Naive B cell (primary cell): ENCODE data around the gene ARHGEF12. TPM values are rescaled to one million over a fixed set of nuclear protein-coding genes. Genes with fewer than 3 reads are reported as not detected.

Experiments
- ATAC-seq, 2 donors: fragments of 150-1000 bp; cut with Tn5 transposase; 2 replicates each; pipeline ENCODE4 v1.10.0; 2021; ENCODE audit warnings: low read depth in 2 of 2, mild to moderate bottlenecking in 2 of 2, moderate library complexity in 2 of 2
- DNase-seq: peaks from one replicate; pipeline ENCODE4 v3.0.0; 2022
- H3K27ac Mint-ChIP-seq, 6 donors: one replicate each; pipeline ENCODE4 v1.8.0; 2020 to 2022; ENCODE audit warnings: mild to moderate bottlenecking in 6 of 6, mixed read lengths in 6 of 6, moderate library complexity in 5 of 6, inconsistent platforms in 2 of 6
- H3K27me3 Mint-ChIP-seq, 3 donors: one replicate each; pipeline ENCODE4 v1.8.0; 2021 to 2022; ENCODE audit warnings: mixed read lengths in 3 of 3, mild to moderate bottlenecking in 1 of 3
- H3K36me3 Mint-ChIP-seq, 2 donors: one replicate each; pipeline ENCODE4 v1.8.0; 2020 to 2022; ENCODE audit warnings: mixed read lengths in 2 of 2, inconsistent platforms in 1 of 2, mild to moderate bottlenecking in 1 of 2
- H3K4me1 Mint-ChIP-seq, 3 donors: one replicate each; pipeline ENCODE4 v1.8.0; 2020 to 2022; ENCODE audit warnings: mixed read lengths in 3 of 3, inconsistent platforms in 1 of 3, mild to moderate bottlenecking in 1 of 3, moderate library complexity in 1 of 3
- H3K4me3 Mint-ChIP-seq, 8 donors: one replicate each; pipeline ENCODE4 v1.8.0; 2020 to 2022; ENCODE audit warnings: mild to moderate bottlenecking in 8 of 8, mixed read lengths in 8 of 8, moderate library complexity in 8 of 8, inconsistent platforms in 2 of 8
- H3K9me3 Mint-ChIP-seq, 7 donors: one replicate each; pipeline ENCODE4 v1.8.0; 2020 to 2022; ENCODE audit warnings: mixed read lengths in 7 of 7, mild to moderate bottlenecking in 5 of 7, inconsistent platforms in 2 of 7, moderate library complexity in 1 of 7
- polyA plus RNA-seq, 6 donors: library from polyadenylated mRNA; unstranded; fragments of 300-500 nt; fragmentation: Illumina TruSeq; gene quantifications; one replicate each; pipeline ENCODE4 v1.2.3, GENCODE V29; 2021; ENCODE audit warnings: low read depth in 6 of 6

Gene ARHGEF12
- polyA plus RNA-seq, 6 donors from 2014 or later, result 2.3 to 4.3 (median 3.6) TPM; not detected in 1

DNA sequence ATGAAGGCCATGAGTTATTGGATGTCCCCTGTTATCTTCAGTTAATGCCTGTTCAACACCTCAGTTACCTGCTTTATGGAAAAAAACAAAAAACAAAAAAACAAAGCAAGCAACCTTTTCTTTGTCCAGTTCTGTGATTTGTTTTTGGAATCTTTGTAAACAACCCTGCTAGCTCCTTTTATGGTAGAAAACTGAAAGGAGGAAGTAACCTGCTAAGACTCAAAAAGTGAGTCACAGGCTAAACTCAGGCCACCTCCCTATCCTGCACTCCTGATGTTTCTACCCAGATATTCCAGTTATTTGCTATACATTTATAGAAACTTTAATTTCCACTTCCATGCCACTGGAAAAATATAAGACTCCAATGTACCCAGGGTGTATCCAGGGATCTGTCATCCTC lies 31.7 kb upstream of the ARHGEF12 start:
- Mint-ChIP-seq H3K9me3 (no peaks in the 10 kb centered on the region), H3K36me3 (no peaks in the 10 kb centered on the region), H3K4me3 (no peak overlapping the region), H3K27ac (no peak overlapping the region), H3K27me3 (peaks cover 33 to 48% (median 45%) of the 10 kb centered on the region in 3 donors), H3K4me1 (peaks cover 0 to 3% (median 0%) of the 10 kb centered on the region in 3 donors)
- DNase-seq, result no peak
- ATAC-seq, result no peak

DNA sequence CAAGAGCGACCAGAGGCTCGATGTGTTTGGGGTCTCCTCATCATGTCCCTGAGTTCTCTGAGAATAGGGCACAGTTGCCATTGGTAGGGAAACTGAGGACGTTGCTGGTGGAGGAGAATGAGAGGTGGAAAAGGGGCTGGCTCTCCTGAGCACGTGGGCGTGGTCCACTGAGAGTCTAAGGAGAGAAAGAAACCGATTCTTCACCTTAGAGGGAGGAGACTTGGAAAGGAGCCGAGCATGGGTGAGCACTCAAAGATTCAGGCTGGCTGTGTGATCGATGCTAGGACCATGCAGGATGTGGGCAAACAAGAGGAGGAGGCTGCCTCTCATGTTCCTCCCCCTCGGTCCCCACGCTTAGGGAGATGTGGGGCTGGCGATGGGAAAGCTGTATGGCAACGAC lies 30.9 kb upstream of the ARHGEF12 start:
- no peak for ATAC-seq
- peaks cover 29 to 42% (median 40%) of the 10 kb centered on the region in 3 donors for H3K27me3 Mint-ChIP-seq
- peak overlapping the region in 1 of 6 donors; percentile 24 for H3K27ac Mint-ChIP-seq
- no peak for DNase-seq
- no peaks in the 10 kb centered on the region for H3K9me3 Mint-ChIP-seq
- H3K4me1 Mint-ChIP-seq, result peaks cover 0 to 3% (median 0%) of the 10 kb centered on the region in 3 donors
- no peak overlapping the region for H3K4me3 Mint-ChIP-seq
- H3K36me3 Mint-ChIP-seq, result no peaks in the 10 kb centered on the region

DNA sequence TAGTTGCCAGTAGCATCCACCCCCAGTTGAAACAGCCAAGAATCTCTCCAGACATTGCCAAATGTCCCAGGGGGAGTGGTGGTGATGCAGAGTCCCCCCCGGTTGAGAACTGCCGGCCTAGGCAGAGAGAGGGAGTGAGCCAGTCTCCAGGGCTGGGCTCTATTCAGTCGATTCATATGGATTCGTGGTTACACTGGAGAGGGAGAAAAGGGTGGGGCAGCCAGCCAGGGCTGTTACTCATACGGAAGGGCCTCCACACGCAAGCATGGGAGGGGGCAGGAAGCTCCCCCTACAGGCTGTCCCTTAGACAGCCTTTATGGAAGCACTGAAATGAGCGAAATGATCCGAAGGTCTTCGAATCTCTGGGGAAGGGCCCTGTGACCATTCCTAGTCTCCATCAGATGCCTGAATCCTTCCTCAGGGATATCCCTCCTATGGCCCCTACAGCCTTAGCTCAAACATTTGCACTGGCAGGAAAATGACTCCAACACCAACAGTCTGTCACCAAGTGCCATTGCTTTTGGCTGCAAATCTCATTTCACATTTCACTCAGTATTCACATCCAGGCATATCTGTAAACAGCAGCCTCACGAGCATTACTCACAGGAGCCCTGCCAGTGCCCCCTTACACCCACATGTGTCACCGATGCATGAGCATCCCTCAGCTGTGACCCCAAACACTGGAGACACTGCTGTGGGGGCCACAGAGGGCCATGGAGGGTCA lies 29.5 kb upstream of the ARHGEF12 start:
- H3K36me3 Mint-ChIP-seq, result no peaks in the 10 kb centered on the region
- H3K27ac Mint-ChIP-seq, result no peak overlapping the region
- peaks cover 20 to 40% (median 39%) of the 10 kb centered on the region in 3 donors for H3K27me3 Mint-ChIP-seq
- H3K9me3 Mint-ChIP-seq, result no peaks in the 10 kb centered on the region
- H3K4me1 Mint-ChIP-seq, result peaks cover 0 to 3% (median 0%) of the 10 kb centered on the region in 3 donors
- no peak for ATAC-seq
- DNase-seq, result no peak
- H3K4me3 Mint-ChIP-seq, result peak overlapping the region in 1 of 8 donors; percentile 48

DNA sequence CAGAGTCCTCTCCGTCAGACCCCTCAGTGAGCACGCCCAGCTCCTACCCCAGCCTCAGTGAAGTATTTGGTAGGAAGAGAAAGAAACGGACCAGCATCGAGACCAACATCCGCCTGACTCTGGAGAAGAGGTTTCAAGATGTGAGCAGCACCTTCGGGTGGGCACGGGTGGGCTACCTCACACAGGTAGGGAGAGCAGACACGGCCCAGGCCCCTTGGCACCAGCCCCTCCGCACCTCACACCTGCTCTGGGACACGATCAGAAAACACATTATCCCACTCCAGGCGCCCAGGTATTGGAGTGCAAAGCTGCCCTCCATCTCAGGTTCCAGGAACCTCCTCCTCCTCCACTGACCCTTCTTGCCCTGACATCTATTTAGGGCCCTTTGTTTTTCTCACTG lies 28.7 kb upstream of the ARHGEF12 start:
- Mint-ChIP-seq H3K4me1 (peaks cover 0 to 3% (median 0%) of the 10 kb centered on the region in 3 donors), H3K27me3 (peaks cover 22 to 34% (median 31%) of the 10 kb centered on the region in 3 donors), H3K36me3 (no peaks in the 10 kb centered on the region), H3K9me3 (no peaks in the 10 kb centered on the region), H3K27ac (no peak overlapping the region), H3K4me3 (no peak overlapping the region)
- ATAC-seq (no peak), DNase-seq (no peak)

DNA sequence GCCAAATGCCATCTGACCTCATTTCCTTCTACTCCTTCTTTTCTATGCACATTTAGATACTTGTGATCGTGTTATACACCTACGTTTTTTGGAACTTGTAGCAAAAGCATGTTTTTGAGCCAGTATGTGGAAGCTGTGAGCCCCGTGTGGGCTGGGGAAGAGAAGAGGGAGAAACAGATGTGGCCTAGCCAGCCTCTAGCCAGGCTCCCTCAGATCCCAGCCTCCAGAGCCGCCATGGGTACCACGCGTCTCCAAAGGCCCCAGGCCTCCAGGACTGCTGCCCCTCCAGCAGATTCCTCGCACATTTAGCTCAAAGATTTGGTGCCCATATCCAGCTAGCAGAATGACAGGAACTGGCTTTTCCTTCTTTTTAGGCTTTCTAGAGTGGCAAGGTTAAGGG lies 28.1 kb upstream of the ARHGEF12 start:
- H3K27ac Mint-ChIP-seq, result no peak overlapping the region
- no peaks in the 10 kb centered on the region for H3K36me3 Mint-ChIP-seq
- ATAC-seq (no peak), DNase-seq (no peak)
- no peak overlapping the region for H3K4me3 Mint-ChIP-seq
- H3K4me1 Mint-ChIP-seq, result peaks cover 0 to 2% (median 0%) of the 10 kb centered on the region in 3 donors
- peaks cover 26 to 36% (median 27%) of the 10 kb centered on the region in 3 donors for H3K27me3 Mint-ChIP-seq
- no peaks in the 10 kb centered on the region for H3K9me3 Mint-ChIP-seq

DNA sequence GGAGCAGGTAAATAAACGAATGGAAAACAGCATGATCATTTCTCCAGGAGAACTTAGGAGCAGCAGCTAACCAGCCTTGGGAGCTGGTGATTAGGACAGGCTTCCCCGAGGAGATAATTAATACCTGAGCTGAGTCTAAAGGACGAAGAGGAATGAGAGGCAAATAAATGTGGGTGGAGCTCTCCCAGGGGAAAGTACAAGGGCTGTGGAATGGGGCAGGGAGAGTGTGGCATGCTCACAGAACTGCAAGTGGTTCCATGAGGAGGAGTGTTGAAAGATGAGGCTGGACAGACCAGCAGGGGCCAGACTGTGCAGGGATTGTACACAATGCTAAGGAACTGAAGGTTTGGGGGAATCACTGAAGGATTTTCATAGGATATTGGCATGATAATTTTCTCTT lies 25.3 kb upstream of the ARHGEF12 start:
- ATAC-seq (no peak), DNase-seq (no peak)
- Mint-ChIP-seq H3K27me3 (peaks cover 10 to 26% (median 23%) of the 10 kb centered on the region in 3 donors), H3K4me1 (no peaks in the 10 kb centered on the region), H3K4me3 (no peak overlapping the region), H3K36me3 (no peaks in the 10 kb centered on the region), H3K27ac (no peak overlapping the region), H3K9me3 (peaks cover 0 to 1% (median 0%) of the 10 kb centered on the region in 7 donors)

DNA sequence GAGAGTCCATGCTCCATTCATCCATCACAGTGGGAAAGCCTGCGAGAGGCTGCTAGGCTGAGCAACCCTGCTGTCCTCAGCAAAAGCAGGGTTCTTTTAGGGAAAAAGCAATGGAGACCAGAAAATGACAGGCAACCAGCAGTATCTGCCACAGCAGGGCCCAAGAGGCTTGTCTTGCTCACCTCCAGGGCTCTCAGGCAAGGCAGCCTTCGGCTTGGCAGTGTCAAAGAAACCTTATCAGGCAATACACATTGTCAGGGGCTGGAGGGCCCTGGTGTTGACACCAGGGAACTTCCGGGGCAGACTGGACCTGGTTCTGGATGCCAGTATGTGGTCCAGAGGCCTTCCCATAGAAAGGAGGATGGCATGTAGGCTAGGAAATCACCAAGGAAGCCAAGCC lies 21.4 kb upstream of the ARHGEF12 start:
- Mint-ChIP-seq H3K9me3 (peaks cover 0 to 1% (median 0%) of the 10 kb centered on the region in 7 donors), H3K27ac (no peak overlapping the region), H3K4me1 (no peaks in the 10 kb centered on the region), H3K27me3 (peaks cover 28 to 43% (median 41%) of the 10 kb centered on the region in 3 donors), H3K4me3 (no peak overlapping the region), H3K36me3 (no peaks in the 10 kb centered on the region)
- no peak for DNase-seq
- no peak for ATAC-seq

DNA sequence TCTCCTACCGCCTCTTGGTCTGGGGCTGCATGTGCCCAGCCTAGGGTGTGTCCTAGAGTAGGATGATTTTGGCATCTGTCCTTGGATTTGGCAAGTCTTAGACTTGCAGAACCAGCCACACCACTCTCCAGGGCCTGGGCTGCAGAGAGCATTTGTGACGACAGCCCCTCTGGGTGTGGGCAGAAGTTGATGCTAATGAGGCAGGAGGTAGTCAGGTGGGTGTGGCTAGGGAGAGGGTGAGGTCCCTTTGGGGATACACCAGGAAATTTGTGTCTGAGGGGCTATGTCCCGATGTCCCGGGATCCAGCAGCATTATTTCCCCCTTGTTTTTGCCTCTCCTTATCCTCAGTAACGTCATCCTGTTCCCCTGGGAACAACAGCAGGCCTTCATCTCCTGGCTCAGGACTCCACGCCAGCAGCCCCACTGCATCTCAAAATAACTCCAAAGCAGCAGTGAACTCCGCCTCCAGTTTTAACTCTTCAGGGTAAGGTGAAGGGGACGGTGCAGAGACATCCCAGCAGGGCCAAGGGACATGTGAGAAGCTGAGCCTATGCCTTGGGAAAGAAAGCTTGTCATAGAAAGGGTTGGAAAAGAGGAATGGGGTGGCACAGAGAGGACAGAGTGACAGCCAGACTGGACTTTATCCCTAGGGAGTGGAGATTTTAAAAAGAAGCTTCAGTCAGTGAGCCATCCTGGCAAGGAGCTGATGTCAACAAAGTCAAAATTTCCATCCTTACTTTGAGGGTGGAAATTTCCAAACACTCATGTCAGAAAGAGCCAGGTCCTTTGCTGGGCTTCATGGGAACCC lies 19.1 kb upstream of the ARHGEF12 start:
- Mint-ChIP-seq H3K4me1 (no peaks in the 10 kb centered on the region), H3K4me3 (no peak overlapping the region), H3K36me3 (no peaks in the 10 kb centered on the region), H3K27ac (no peak overlapping the region), H3K9me3 (peaks cover 0 to 1% (median 0%) of the 10 kb centered on the region in 7 donors), H3K27me3 (peaks cover 41 to 59% (median 52%) of the 10 kb centered on the region in 3 donors)
- ATAC-seq, result no peak
- DNase-seq, result no peak

DNA sequence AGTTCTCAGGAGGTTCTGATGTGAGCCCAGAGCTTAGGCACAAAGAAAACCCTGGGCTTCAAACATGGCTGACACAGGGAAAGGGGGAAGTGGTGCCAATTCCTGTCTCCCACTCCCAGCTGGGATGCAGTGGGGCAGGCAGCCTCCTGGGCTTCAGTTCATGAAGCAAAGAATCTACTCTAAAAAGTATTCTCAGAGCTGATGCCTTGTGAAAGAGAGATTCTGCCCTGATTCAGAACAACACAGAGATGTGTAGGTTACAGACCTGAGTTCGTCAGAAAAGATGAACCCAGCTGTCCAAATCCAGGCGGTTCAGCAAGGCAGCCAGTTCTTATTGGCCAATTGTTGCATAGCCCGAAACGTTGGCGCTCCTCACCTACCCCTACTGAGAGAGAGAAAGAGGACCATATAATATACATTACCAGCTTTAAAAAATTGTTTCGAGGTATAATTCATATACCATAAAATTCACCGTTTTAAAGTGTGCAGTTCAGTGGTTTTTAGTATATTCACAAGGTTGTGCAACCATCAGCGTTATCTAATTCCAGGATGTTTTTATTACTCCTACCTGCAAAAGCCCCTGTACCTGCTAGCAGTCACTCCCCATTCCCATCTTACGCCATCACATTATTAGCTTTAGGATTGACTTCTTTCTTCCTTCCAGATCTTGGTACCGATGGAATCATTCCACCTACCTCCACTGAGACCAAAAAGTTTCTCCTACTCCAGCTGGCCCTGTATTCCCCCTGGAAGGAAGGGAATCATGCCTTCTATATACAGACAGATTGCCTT lies 18.3 kb upstream of the ARHGEF12 start:
- H3K4me1 Mint-ChIP-seq, result no peaks in the 10 kb centered on the region
- no peak overlapping the region for H3K4me3 Mint-ChIP-seq
- H3K27me3 Mint-ChIP-seq, result peaks cover 49 to 61% (median 54%) of the 10 kb centered on the region in 3 donors
- H3K36me3 Mint-ChIP-seq, result no peaks in the 10 kb centered on the region
- no peak overlapping the region for H3K27ac Mint-ChIP-seq
- DNase-seq, result no peak
- peaks cover 0 to 1% (median 0%) of the 10 kb centered on the region in 7 donors for H3K9me3 Mint-ChIP-seq
- no peak for ATAC-seq

DNA sequence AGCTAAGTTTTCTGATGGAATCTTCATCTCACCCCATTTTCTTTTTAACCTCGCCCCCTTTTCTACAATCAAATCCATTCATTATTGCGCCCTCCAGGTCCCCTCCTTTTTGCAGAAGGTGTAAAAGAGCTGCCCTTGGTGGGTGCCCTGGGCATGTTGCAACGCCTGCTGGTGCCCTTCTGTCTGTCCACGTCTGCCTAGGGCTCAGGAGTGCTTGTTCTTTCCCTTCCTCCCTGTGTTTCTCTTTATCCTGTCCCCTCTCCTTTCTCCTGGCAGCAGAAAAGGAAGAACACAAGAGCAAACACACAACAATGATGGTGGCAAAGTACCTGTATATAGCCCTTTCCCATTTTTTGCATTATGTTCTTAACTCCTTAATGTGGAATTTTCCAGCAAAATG lies 17.3 kb upstream of the ARHGEF12 start:
- Mint-ChIP-seq H3K27ac (no peak overlapping the region), H3K4me3 (no peak overlapping the region), H3K4me1 (no peaks in the 10 kb centered on the region), H3K9me3 (peaks cover 0 to 1% (median 0%) of the 10 kb centered on the region in 7 donors), H3K36me3 (no peaks in the 10 kb centered on the region), H3K27me3 (peaks cover 58 to 66% (median 59%) of the 10 kb centered on the region in 3 donors)
- ATAC-seq, result no peak
- no peak for DNase-seq

DNA sequence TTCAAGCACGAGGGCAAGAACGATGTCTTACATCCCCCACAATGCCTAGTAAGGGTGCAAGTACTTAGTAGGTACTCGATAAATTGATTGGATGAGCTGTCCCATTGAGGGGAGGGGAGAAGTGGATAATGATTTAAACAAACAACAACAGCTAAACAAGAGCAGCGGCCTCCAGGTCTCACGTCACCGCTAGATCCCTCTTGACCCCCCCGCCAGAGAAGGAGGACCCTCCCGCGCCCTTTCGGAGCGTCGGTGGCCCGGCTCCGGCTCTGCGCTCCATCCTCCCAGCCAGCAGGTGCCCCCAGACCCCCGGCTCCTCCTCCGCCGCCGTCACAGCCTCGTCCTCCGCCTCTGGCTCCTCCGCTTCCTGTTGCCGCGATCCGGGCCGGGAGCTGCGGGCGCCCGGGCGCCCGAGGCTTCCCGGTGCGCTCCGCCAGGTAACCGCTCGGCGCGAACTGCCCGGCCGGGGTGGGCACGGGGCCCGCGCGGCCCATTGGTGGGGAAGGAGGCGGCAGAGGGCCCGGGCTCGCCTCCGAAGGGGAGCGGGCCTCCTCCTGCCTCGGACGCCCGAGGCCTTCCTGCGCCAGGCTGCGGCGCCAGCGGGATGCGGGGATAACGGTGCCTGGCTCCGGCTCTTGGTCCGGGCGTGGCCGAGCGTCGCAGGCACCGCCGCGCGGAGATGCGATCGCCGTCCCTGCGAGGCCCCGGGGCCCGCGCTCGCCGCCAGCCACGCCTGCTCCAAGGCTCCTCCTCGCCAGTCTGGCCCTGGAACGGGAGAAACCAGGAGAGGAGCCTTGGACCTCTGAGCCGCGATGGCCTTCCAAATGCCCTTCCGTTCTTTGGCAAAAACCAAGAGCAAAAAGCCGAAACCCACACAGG lies 11.0 kb upstream of the ARHGEF12 start, which contains the start of gene TLCD5:
TSS of gene TLCD5 (plus strand) at position 368 of the 879 bp plus-strand sequence. CDS start 2,143 bp downstream, outside the sequence.
- peak; percentile 55 to 58 for ATAC-seq
- peak within 1 kb of the TSS; percentile 59 to 87 (median 82) for H3K4me3 Mint-ChIP-seq

DNA sequence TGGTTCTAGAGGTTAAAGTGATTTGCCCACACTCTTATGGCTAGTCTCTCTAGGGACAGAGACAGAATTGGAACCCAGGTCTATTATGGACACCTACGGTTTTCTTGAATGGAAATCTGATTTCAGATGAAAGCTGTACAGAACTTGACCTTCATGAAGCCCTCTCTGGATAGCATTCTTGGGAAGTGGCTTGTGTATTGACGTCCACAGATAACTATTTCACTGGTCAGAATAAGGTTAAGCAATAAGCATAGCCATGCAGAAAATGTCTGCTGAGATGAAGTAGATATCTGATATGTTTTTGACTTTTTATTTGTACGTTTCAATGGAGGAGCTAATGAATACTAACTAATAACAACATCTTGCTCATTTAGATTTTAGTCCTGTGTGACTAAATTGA lies 10.0 kb upstream of the ARHGEF12 start:
- Mint-ChIP-seq H3K36me3 (no peaks in the 10 kb centered on the region), H3K9me3 (no peaks in the 10 kb centered on the region), H3K27ac (no peak overlapping the region), H3K27me3 (peaks cover 85 to 87% (median 85%) of the 10 kb centered on the region in 3 donors), H3K4me3 (peak overlapping the region; percentile 22 to 83 (median 76)), H3K4me1 (peaks cover 6 to 16% (median 12%) of the 10 kb centered on the region in 3 donors)
- ATAC-seq (no peak), DNase-seq (no peak)

More for the DNA sequence above, 11.0 kb upstream of the ARHGEF12 start, which contains the start of gene TLCD5:
- peak within 1 kb of the TSS in 2 of 6 donors; percentile 54 to 76 for H3K27ac Mint-ChIP-seq
- H3K27me3 Mint-ChIP-seq, result peaks cover 79 to 80% (median 79%) of the 10 kb centered on the region in 3 donors
- H3K9me3 Mint-ChIP-seq, result no peaks in the 10 kb centered on the region
- peaks cover 6 to 16% (median 12%) of the 10 kb centered on the region in 3 donors for H3K4me1 Mint-ChIP-seq
- DNase-seq, result no peak
- H3K36me3 Mint-ChIP-seq, result no peaks in the 10 kb centered on the region
